WI38 (cell line): ENCODE measurements around the gene GORAB.

Source experiments
- H3K4me3 ChIP-seq: 2 replicates; pipeline ENCODE4 v1.5.1; 2011; ENCODE audit warnings: low read depth, mild to moderate bottlenecking, control low read depth, low read length
- TF ChIP-seq, protein P1 (sequence below): IDR thresholded peaks from 2 replicates; pipeline ENCODE4 v1.5.1; 2012; ENCODE audit warnings: low read depth, mild to moderate bottlenecking, control low read depth, low read length

The GORAB gene

GRCh38 chr1:170521818-170522217, 10.1 kb upstream of the GORAB start:
- TF ChIP-seq, protein P1, sequence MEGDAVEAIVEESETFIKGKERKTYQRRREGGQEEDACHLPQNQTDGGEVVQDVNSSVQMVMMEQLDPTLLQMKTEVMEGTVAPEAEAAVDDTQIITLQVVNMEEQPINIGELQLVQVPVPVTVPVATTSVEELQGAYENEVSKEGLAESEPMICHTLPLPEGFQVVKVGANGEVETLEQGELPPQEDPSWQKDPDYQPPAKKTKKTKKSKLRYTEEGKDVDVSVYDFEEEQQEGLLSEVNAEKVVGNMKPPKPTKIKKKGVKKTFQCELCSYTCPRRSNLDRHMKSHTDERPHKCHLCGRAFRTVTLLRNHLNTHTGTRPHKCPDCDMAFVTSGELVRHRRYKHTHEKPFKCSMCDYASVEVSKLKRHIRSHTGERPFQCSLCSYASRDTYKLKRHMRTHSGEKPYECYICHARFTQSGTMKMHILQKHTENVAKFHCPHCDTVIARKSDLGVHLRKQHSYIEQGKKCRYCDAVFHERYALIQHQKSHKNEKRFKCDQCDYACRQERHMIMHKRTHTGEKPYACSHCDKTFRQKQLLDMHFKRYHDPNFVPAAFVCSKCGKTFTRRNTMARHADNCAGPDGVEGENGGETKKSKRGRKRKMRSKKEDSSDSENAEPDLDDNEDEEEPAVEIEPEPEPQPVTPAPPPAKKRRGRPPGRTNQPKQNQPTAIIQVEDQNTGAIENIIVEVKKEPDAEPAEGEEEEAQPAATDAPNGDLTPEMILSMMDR = no peak
- H3K4me3 ChIP-seq = no peak overlapping the region

DNA sequence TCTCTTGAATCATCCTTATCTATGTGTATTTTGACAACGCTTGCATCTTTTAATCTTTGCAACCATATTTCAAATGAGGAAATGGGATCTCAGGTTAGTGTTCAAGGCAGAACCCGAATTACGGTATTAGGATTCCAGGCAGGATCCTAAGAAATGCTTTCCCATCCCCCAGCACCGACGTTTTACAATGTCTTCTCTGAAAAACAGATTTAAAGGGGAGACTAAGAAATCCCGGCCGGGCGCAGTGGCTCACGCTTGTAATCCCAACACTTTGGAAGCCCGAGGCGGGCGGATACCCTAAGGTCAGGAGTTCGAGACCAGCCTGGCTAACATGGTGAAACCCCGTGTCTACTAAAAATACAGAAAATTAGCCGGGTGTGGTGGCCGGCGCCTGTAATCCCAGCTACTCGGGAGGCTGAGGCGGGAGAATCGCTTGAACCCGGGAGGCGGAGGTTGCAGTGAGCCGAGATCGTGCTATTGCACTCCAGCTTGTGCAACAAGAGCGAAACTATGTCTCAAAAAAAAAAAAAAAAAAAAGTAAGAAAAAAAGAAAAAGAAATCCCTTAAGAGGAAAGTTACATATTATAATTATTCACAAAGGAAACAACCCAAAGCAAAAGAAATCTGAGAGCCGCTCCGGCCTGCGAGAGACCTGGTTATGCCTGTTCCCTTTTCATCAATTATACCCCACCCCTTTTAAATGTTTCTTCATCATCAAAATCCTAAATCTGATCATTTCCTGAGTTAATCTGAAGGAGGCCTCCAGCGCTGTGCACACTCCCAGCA, 801 bp upstream of the GORAB start:
- peak overlapping the region; percentile 71 for H3K4me3 ChIP-seq
- TF ChIP-seq, protein P1 = no peak

- TF ChIP-seq, protein P1 = no peak
- H3K4me3 ChIP-seq = peak overlapping the region; percentile 71
Measured at GRCh38 chr1:170533298-170533697, 1.3 kb downstream of the GORAB start.

DNA sequence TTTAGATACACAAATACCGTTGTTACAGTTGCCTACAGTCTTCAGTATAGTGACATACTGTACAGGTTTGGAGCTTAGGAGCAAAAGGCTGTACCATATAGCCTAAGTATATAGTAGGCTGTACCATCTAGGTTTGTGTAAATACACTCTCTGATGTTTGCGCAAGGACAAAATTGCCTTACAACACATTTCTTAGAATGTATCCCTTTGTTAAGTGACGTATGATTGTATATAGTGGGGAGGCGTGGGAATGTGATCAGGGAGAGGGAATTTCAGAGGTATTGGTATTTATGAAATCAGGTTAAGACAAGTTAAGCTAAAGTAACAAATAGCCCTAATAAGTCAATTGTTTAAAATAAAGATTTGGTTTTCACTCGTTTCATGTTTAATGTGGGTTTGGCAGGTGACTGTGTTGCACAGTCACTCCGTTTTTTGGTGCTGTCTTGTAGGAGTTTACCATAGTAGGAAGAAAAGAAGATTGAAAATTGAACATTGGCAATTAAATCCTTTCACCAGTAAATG, 2.7 kb downstream of the GORAB start:
- no peak overlapping the region for H3K4me3 ChIP-seq
- TF ChIP-seq, protein P1 = no peak

DNA sequence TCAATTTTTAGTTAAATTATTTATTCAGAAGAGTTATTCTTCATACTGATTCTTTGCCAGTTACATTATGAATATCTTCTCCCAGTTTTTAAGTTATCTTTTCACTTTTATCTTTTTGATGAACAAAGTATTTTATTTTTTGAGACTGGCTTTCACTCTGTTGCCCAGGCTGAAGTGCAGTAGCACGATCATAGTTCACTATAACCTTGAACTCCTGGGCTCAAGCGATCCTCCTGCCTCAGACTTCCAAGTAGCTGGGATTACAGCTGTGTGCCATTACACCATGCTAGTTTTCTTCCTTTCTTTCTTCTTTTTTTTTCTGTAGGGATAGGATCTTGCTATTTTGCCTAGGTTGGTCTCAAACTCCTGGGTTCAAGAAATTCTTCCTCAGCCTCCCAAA, 3.5 kb downstream of the GORAB start:
- H3K4me3 ChIP-seq = no peak overlapping the region
- TF ChIP-seq, protein P1 = no peak

GRCh38 chr1:170536924-170537551, 5.1 kb downstream of the GORAB start:
- TF ChIP-seq, protein P1 = no peak
- H3K4me3 ChIP-seq = no peak overlapping the region
